ENCODE measurements around the gene GET3.

DNA sequence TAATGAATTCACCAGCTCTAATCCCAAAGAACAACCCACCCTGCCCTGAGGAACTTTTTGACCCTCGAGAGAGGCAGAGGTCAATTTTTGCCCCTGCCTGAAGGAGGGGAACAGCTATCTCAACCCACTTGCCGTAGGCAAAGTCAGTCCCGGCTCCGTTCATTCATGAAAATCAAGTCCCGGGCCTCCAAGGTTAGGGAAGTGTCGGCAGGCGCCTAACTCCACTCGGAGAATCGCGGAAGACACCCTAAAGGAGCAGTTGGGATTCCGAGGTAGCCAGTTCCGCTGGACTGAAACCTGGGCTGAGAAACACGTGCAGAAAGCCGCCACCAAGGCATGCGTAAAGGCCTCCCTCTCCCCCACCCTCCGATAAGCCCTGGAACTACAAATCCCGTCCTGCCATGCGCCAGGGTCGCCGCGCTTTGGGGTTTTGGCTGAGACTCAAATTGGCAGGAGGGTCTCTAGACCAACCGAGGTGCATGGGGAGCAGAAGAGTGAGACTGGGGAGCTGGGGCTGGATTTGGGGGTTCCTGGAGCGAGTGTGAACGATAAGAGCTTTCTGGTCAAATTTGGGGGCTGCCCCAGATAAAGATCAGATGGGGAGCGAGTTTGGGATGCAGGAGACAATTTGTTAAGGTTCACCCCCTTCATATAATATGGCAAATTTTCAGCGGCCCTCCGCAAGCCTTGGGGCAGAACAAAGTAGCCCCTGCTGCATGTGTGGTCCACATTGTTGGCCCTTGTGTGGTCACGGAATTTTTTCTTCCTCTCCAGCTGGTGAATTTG is 13.5 kb upstream of the GET3 start, which contains the start of gene TNPO2:
- TF ChIP-seq POLR2A (IDR thresholded peaks at IDR 0.05) = peak; percentile 47
- TF ChIP-seq, protein P1, sequence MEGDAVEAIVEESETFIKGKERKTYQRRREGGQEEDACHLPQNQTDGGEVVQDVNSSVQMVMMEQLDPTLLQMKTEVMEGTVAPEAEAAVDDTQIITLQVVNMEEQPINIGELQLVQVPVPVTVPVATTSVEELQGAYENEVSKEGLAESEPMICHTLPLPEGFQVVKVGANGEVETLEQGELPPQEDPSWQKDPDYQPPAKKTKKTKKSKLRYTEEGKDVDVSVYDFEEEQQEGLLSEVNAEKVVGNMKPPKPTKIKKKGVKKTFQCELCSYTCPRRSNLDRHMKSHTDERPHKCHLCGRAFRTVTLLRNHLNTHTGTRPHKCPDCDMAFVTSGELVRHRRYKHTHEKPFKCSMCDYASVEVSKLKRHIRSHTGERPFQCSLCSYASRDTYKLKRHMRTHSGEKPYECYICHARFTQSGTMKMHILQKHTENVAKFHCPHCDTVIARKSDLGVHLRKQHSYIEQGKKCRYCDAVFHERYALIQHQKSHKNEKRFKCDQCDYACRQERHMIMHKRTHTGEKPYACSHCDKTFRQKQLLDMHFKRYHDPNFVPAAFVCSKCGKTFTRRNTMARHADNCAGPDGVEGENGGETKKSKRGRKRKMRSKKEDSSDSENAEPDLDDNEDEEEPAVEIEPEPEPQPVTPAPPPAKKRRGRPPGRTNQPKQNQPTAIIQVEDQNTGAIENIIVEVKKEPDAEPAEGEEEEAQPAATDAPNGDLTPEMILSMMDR (IDR thresholded peaks at IDR 0.05 in 4 of 5, conservative IDR thresholded peaks at IDR 0.05 in 1 of 5) = no peak
